ENCODE results near the gene FSHR. TPM values are rescaled to one million over a fixed set of nuclear protein-coding genes. Genes with fewer than 3 reads are reported as not detected.

Gene FSHR
- total RNA-seq, 2 donors from 2014 or later: 13.6 TPM; not detected in 1

- no peak overlapping the region for H3K4me3 ChIP-seq
These were observed 176.2 kb downstream of the FSHR start for GRCh38 chr2:48978131-48978530.

GRCh38 chr2:48971801-48972200, 182.5 kb downstream of the FSHR start:
- no peak overlapping the region for H3K4me3 ChIP-seq
- no peaks in the 10 kb centered on the region for H3K9me3 ChIP-seq
- no peaks in the 10 kb centered on the region for H3K4me1 ChIP-seq (replicated peaks)
- H3K36me3 ChIP-seq: no peaks in the 10 kb centered on the region
- TF ChIP-seq POLR2AphosphoS5 (IDR thresholded peaks at IDR 0.05): no peak
- no peak for TF ChIP-seq POLR2A (IDR thresholded peaks at IDR 0.05)
- TF ChIP-seq, protein P1, sequence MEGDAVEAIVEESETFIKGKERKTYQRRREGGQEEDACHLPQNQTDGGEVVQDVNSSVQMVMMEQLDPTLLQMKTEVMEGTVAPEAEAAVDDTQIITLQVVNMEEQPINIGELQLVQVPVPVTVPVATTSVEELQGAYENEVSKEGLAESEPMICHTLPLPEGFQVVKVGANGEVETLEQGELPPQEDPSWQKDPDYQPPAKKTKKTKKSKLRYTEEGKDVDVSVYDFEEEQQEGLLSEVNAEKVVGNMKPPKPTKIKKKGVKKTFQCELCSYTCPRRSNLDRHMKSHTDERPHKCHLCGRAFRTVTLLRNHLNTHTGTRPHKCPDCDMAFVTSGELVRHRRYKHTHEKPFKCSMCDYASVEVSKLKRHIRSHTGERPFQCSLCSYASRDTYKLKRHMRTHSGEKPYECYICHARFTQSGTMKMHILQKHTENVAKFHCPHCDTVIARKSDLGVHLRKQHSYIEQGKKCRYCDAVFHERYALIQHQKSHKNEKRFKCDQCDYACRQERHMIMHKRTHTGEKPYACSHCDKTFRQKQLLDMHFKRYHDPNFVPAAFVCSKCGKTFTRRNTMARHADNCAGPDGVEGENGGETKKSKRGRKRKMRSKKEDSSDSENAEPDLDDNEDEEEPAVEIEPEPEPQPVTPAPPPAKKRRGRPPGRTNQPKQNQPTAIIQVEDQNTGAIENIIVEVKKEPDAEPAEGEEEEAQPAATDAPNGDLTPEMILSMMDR (IDR thresholded peaks at IDR 0.05): no peak
- no peak overlapping the region for H3K27ac ChIP-seq
- 97% methylated on average over 2 of the region's 2 CpGs for WGBS
- no peak for DNase-seq (ENCODE audit: low spot score)
- no peaks in the 10 kb centered on the region for H3K27me3 ChIP-seq (replicated peaks; ENCODE audit: insufficient read depth)
- intact Hi-C loops (cut with DNase I): no loop called here

More at GRCh38 chr2:48978131-48978530, 176.2 kb downstream of the FSHR start:
- Histone ChIP-seq H3K9me3 (no peaks in the 10 kb centered on the region), H3K27ac (no peak overlapping the region), H3K36me3 (no peaks in the 10 kb centered on the region), H3K4me1 (replicated peaks) (no peaks in the 10 kb centered on the region), H3K27me3 (replicated peaks; ENCODE audit: insufficient read depth) (no peaks in the 10 kb centered on the region)
- DNase-seq (ENCODE audit: low spot score): no peak
- TF ChIP-seq, protein P1 (IDR thresholded peaks at IDR 0.05): no peak
- TF ChIP-seq POLR2A (IDR thresholded peaks at IDR 0.05): no peak
- TF ChIP-seq POLR2AphosphoS5 (IDR thresholded peaks at IDR 0.05): no peak
- intact Hi-C loops (cut with DNase I): no loop called here

DNA sequence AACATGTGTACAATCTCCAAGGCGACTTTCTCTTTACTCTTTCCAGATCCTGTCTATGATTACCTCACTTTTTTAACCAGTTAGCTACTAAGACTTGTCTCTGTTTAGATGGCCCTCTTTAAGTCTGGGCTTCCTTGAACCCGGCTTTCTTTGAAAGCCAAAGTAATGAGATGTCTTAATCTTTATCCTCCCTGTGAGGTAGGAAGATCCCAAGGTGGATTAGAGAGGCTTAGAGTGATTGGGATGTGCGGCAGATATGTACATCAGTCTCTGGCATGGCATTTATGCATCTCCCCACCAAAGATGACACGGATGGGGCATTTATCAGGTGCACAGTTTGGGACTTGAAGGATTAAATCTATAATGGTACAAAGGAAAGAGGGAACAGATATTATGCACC, 186.3 kb downstream of the FSHR start:
- no peak overlapping the region for H3K4me3 ChIP-seq
- H3K36me3 ChIP-seq: no peaks in the 10 kb centered on the region
- H3K9me3 ChIP-seq: no peaks in the 10 kb centered on the region
- DNase-seq (ENCODE audit: low spot score): no peak
- no peaks in the 10 kb centered on the region for H3K4me1 ChIP-seq (replicated peaks)
- intact Hi-C loops (cut with DNase I): no loop called here
- H3K27me3 ChIP-seq (replicated peaks; ENCODE audit: insufficient read depth): no peaks in the 10 kb centered on the region
- WGBS: 82% methylated on average over 4 of the region's 4 CpGs
- H3K27ac ChIP-seq: no peak overlapping the region
- TF ChIP-seq POLR2AphosphoS5 (IDR thresholded peaks at IDR 0.05) (no peak), POLR2A (IDR thresholded peaks at IDR 0.05) (no peak)
- TF ChIP-seq, protein P1 (IDR thresholded peaks at IDR 0.05): no peak

- H3K27ac ChIP-seq: no peak overlapping the region
- no peaks in the 10 kb centered on the region for H3K4me1 ChIP-seq (replicated peaks)
- no peak for DNase-seq (ENCODE audit: low spot score)
- H3K27me3 ChIP-seq (replicated peaks; ENCODE audit: insufficient read depth): no peaks in the 10 kb centered on the region
- intact Hi-C loops (cut with DNase I): no loop called here
- no peaks in the 10 kb centered on the region for H3K36me3 ChIP-seq
- WGBS: 72% methylated on average over 1 of the region's 1 CpG
- H3K9me3 ChIP-seq: no peaks in the 10 kb centered on the region
- TF ChIP-seq POLR2AphosphoS5 (IDR thresholded peaks at IDR 0.05): no peak
- TF ChIP-seq, protein P1 (IDR thresholded peaks at IDR 0.05): no peak
- no peak for TF ChIP-seq POLR2A (IDR thresholded peaks at IDR 0.05)
- H3K4me3 ChIP-seq: no peak overlapping the region
These were observed 189.1 kb downstream of the FSHR start for GRCh38 chr2:48965204-48965603.

DNA sequence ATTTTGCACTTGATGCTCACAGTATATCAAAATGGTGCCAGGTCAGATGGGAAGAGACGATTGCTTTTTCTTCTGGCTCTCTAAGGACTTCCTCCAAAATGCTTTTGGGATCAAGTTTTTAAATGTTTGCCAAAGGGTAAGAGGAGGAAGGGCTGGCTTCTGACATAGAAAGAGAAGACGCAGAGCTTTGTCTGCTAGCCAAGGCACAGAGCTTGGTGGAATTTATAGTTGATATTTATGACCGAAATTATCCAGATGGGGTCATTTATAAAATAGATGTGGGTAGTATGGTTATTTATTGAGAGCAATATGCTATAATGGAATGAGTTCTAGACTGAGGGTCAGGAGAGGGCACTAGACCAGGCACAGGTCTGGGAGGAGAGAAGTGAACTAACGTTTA, 193.3 kb downstream of the FSHR start:
- WGBS: 16% methylated on average over 4 of the region's 4 CpGs

More for the DNA sequence above, 193.3 kb downstream of the FSHR start:
- no peak for DNase-seq (ENCODE audit: low spot score)
- Histone ChIP-seq H3K4me1 (replicated peaks) (no peaks in the 10 kb centered on the region), H3K27me3 (replicated peaks; ENCODE audit: insufficient read depth) (no peaks in the 10 kb centered on the region), H3K36me3 (no peaks in the 10 kb centered on the region), H3K27ac (no peak overlapping the region), H3K4me3 (no peak overlapping the region), H3K9me3 (no peaks in the 10 kb centered on the region)
- no peak for TF ChIP-seq POLR2A (IDR thresholded peaks at IDR 0.05)
- TF ChIP-seq, protein P1 (IDR thresholded peaks at IDR 0.05): no peak
- TF ChIP-seq POLR2AphosphoS5 (IDR thresholded peaks at IDR 0.05): no peak
- intact Hi-C loops (cut with DNase I): no loop called here

All from prostate gland (tissue), 2 donors.